ENCODE results near the gene ZNF174.

ZNF174 gene

DNA sequence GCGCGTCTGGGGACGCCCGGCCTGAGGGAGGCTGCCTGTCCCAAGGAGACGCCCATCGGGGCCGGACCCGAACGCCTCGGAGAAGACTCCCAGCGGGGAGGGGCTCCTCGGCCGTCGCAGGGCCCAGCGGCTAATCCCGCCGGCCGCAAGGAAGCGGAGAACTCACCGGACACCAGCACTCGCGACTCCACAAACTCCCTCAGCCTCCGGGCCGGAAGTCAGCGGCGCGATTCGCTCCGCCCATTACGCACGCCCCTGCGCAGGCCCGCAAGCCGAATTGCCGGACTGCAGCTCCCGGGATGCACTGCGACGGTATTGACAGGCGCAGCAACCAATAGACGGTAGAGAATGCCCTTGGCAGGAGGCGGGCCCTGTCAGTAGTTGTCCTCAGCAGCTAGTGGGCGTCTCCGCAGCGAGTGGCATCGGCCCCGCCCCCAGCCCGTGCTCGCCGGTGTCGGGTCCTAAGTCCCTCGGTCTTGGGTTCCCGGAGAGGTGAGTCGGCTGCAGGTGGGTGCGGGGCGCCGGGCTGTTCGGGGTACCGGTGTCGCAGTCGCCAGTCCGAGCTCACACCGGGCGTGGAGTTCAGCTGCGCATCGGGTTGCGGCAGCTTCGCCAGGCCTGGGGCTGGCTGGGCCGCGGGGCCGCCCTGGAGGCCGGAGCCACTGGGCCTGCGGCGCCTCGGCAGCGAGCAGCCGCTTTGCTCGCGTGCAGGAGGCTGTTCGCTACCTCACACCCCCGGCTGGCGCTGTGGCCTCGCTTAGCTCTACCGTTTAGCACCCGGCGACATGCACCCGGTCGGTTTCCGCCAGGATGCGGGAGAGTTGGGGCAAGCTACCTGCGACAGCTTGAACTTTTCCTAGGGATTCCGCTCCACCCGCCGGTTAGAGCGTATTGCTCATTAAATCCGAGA, at the start of gene ZNF174, which contains the start of gene ZSCAN32:
Gene ZNF174, plus strand, starts transcription at position 437 of the 910 bp plus-strand sequence. CDS start 790 bp downstream, outside the sequence.
Gene ZSCAN32, minus strand, starts transcription at position 226 of the 910 bp plus-strand sequence. CDS start 3,447 bp downstream, outside the sequence.
- Histone ChIP-seq H3K27me3 (no peaks in the 10 kb centered on the region), H3K4me3 (peak within 1 kb of the TSS; percentile 89), H3K4me2 (peak within 1 kb of the TSS; percentile 92), H3K9ac (peak within 1 kb of the TSS; percentile 92), H4K20me1 (no peaks in the 10 kb centered on the region), H3K9me3 (peaks cover 77% of the 10 kb centered on the region), H3K36me3 (peaks cover 68% of the 10 kb centered on the region), H3K27ac (peak within 1 kb of the TSS; percentile 85), H3K4me1 (peaks cover 23% of the 10 kb centered on the region)
- TF ChIP-seq Cebpa-rat (IDR thresholded peaks at IDR 0.05) = no peak

DNA sequence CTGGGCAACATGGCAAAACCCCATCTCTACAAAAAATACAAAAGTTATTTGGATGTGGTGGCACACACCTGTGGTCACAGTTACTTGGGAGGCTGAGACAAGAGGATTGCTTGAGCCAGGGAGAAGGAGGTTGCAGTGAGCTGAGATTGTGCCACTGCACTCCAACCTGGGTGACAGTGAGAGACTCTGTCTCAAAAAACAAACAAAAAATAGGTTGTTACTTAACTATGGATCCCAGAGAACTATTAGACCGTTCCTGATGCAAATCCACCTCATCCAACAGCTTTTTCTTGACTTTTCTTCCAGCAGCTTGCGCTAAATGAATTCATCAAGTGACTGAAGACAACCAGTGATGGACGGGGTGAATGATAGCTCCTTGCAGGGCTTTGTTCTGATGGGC, 45.4 kb upstream of the ZNF174 start, which contains the start of gene OR2C1:
Gene OR2C1, plus strand, starts transcription at position 301 of the 400 bp plus-strand sequence. Its CDS starts 52 bp downstream, at position 353.
- Histone ChIP-seq H3K27me3 (no peaks in the 10 kb centered on the region), H3K4me3 (no peak within 1 kb of the TSS), H3K9ac (no peak within 1 kb of the TSS), H3K27ac (no peak within 1 kb of the TSS), H3K9me3 (peaks cover 61% of the 10 kb centered on the region), H3K4me1 (peaks cover 12% of the 10 kb centered on the region), H3K4me2 (no peak within 1 kb of the TSS), H4K20me1 (no peaks in the 10 kb centered on the region), H3K36me3 (no peaks in the 10 kb centered on the region)
- TF ChIP-seq Cebpa-rat (IDR thresholded peaks at IDR 0.05) = no peak

DNA sequence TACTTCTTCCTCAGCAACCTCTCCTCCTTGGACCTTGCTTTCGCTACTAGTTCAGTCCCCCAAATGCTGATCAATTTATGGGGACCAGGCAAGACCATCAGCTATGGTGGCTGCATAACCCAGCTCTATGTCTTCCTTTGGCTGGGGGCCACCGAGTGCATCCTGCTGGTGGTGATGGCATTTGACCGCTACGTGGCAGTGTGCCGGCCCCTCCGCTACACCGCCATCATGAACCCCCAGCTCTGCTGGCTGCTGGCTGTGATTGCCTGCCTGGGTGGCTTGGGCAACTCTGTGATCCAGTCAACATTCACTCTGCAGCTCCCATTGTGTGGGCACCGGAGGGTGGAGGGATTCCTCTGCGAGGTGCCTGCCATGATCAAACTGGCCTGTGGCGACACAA, 44.9 kb upstream of the ZNF174 start:
- Histone ChIP-seq H3K4me3 (no peak overlapping the region), H3K4me2 (no peak overlapping the region), H3K4me1 (peaks cover 12% of the 10 kb centered on the region), H3K9ac (no peak overlapping the region), H3K36me3 (no peaks in the 10 kb centered on the region), H3K9me3 (peaks cover 63% of the 10 kb centered on the region), H3K27ac (no peak overlapping the region), H4K20me1 (no peaks in the 10 kb centered on the region), H3K27me3 (no peaks in the 10 kb centered on the region)
- no peak for TF ChIP-seq Cebpa-rat (IDR thresholded peaks at IDR 0.05)

GRCh38 chr16:3358871-3359270, 42.1 kb upstream of the ZNF174 start:
- no peak overlapping the region for H3K9ac ChIP-seq
- TF ChIP-seq Cebpa-rat (IDR thresholded peaks at IDR 0.05) = no peak
- peaks cover 56% of the 10 kb centered on the region for H3K9me3 ChIP-seq

GRCh38 chr16:3362931-3363330, 38.1 kb upstream of the ZNF174 start:
- TF ChIP-seq Cebpa-rat (IDR thresholded peaks at IDR 0.05) = no peak
- no peak overlapping the region for H3K27ac ChIP-seq
- H3K36me3 ChIP-seq = no peaks in the 10 kb centered on the region
- no peak overlapping the region for H3K4me2 ChIP-seq
- peaks cover 19% of the 10 kb centered on the region for H3K9me3 ChIP-seq
- H4K20me1 ChIP-seq = no peaks in the 10 kb centered on the region
- H3K4me1 ChIP-seq = no peaks in the 10 kb centered on the region
- no peak overlapping the region for H3K4me3 ChIP-seq
- no peak overlapping the region for H3K9ac ChIP-seq
- no peaks in the 10 kb centered on the region for H3K27me3 ChIP-seq

More at GRCh38 chr16:3358871-3359270, 42.1 kb upstream of the ZNF174 start:
- Histone ChIP-seq H3K4me3 (no peak overlapping the region), H3K4me2 (no peak overlapping the region), H4K20me1 (no peaks in the 10 kb centered on the region), H3K36me3 (no peaks in the 10 kb centered on the region), H3K27ac (no peak overlapping the region), H3K27me3 (no peaks in the 10 kb centered on the region), H3K4me1 (peaks cover 8% of the 10 kb centered on the region)

DNA sequence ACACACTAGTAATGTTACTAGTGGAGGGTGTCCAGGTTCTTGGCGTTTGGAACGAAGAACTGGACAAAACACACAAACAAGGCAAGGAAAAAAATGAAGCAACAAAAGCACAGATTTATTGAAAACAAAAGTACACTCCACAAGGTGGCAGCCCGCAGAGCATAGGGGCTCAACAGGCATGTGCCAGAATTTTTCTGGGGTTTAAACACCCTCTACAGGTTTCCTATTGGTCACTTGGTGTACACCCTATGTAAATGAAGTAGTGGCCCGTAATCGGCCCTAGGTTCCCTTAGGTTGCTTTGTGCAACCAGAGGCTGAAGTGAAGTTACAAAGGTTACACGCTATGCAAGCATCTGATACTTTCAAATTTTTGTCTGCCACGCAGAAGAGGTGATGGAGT, 37.2 kb upstream of the ZNF174 start:
- no peak overlapping the region for H3K27ac ChIP-seq
- no peaks in the 10 kb centered on the region for H4K20me1 ChIP-seq
- no peaks in the 10 kb centered on the region for H3K4me1 ChIP-seq
- TF ChIP-seq Cebpa-rat (IDR thresholded peaks at IDR 0.05) = no peak
- no peaks in the 10 kb centered on the region for H3K27me3 ChIP-seq
- H3K9ac ChIP-seq = no peak overlapping the region
- peaks cover 19% of the 10 kb centered on the region for H3K9me3 ChIP-seq
- no peaks in the 10 kb centered on the region for H3K36me3 ChIP-seq
- no peak overlapping the region for H3K4me2 ChIP-seq
- no peak overlapping the region for H3K4me3 ChIP-seq

GRCh38 chr16:3364774-3365427, 36.1 kb upstream of the ZNF174 start:
- peak overlapping the region; percentile 63 for H3K4me2 ChIP-seq
- H3K4me3 ChIP-seq = peak overlapping the region; percentile 68
- peak overlapping the region; percentile 83 for H3K27ac ChIP-seq
- H3K4me1 ChIP-seq = no peaks in the 10 kb centered on the region
- no peaks in the 10 kb centered on the region for H4K20me1 ChIP-seq
- H3K9ac ChIP-seq = peak overlapping the region; percentile 76
- TF ChIP-seq Cebpa-rat (IDR thresholded peaks at IDR 0.05) = peak; percentile 22; the same call in 1 of the 2 replicates
- H3K9me3 ChIP-seq = peaks cover 19% of the 10 kb centered on the region
- no peaks in the 10 kb centered on the region for H3K27me3 ChIP-seq
- no peaks in the 10 kb centered on the region for H3K36me3 ChIP-seq

- H3K9ac ChIP-seq = no peak overlapping the region
- H3K9me3 ChIP-seq = peaks cover 18% of the 10 kb centered on the region
- no peaks in the 10 kb centered on the region for H4K20me1 ChIP-seq
- TF ChIP-seq Cebpa-rat (IDR thresholded peaks at IDR 0.05) = no peak
- H3K4me3 ChIP-seq = no peak overlapping the region
- H3K27ac ChIP-seq = no peak overlapping the region
- H3K4me1 ChIP-seq = peaks cover 2% of the 10 kb centered on the region; the same call in 1 of the 2 replicates
- no peaks in the 10 kb centered on the region for H3K27me3 ChIP-seq
- no peak overlapping the region for H3K4me2 ChIP-seq
- no peaks in the 10 kb centered on the region for H3K36me3 ChIP-seq
These were observed 31.9 kb upstream of the ZNF174 start for GRCh38 chr16:3369073-3369472.

DNA sequence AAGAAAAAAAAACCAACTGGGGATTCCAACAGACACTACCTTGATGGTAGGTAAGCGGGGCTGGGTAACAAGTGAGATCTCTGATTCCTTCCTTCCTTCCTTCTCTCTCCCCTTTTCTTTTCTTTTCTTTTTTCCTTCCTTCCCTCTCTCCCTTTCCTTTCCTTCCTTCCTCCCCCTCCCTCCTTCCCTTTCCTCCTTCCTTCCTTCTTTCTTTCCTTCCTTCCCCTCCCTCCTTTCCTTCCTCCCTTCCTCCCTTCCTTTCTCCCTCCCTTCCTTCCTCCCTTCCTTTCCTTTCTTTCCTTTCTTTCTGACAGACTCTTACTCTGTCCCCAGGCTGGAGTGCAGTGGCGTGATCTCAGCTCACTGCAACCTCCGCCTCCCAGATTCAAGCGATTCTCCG, 25.3 kb upstream of the ZNF174 start:
- Histone ChIP-seq H3K4me3 (no peak overlapping the region), H3K4me1 (peaks cover 5% of the 10 kb centered on the region; the same call in 1 of the 2 replicates), H3K9me3 (peaks cover 84% of the 10 kb centered on the region), H3K27ac (no peak overlapping the region), H3K9ac (no peak overlapping the region), H3K27me3 (no peaks in the 10 kb centered on the region), H4K20me1 (no peaks in the 10 kb centered on the region), H3K36me3 (peaks cover 41% of the 10 kb centered on the region), H3K4me2 (no peak overlapping the region)
- TF ChIP-seq Cebpa-rat (IDR thresholded peaks at IDR 0.05) = no peak

Measured in BLaER1 (cell line).